Measurements from ENCODE around the gene SLC25A46. TPM values are rescaled to one million over a fixed set of nuclear protein-coding genes. Genes with fewer than 3 reads are reported as not detected.

The SLC25A46 gene
- total RNA-seq, 1 experiment from 2014 or later, result 25.9 TPM

- no peak for DNase-seq (ENCODE audit: low read depth, low spot score)
- no peak overlapping the region for H2AFZ ChIP-seq (ENCODE audit: low read depth, low read length, poor library complexity, severe bottlenecking)
- ChIA-PET CTCF (no interaction called here), RAD21 (ENCODE audit: low non-redundant PET in 1 of 2, low total read pairs in 2 of 2, uncharacterized antibody in 2 of 2, unreplicated experiment in 2 of 2) (no interaction called here), POLR2A (no interaction called here)
- no peak overlapping the region for H3K27ac ChIP-seq (ENCODE audit: low read depth, low read length)
- no peaks in the 10 kb centered on the region for H3K9me3 ChIP-seq (ENCODE audit: control insufficient read depth in 1 of 2, insufficient read depth in 1 of 2, low read depth in 1 of 2, low read length in 2 of 2)
- intact Hi-C loops (cut with micrococcal nuclease), result no loop called here
- no peaks in the 10 kb centered on the region for H3K27me3 ChIP-seq (ENCODE audit: insufficient read depth, low read length)
- H3K36me3 ChIP-seq (ENCODE audit: control insufficient read depth in 1 of 2, insufficient read depth in 2 of 2, low read length in 2 of 2), result 0 out of 4 replicates have a peak, but pooled peaks cover 0 to 2% of the 10 kb centered on the region in 2 experiments
- H3K79me2 ChIP-seq (ENCODE audit: insufficient read depth, low read length), result no peaks in the 10 kb centered on the region
- TF ChIP-seq SP1 (IDR thresholded peaks at IDR 0.05; ENCODE audit: low read depth), result no peak
- no peak for TF ChIP-seq CTCF (IDR thresholded peaks at IDR 0.05 in 2 of 3, conservative IDR thresholded peaks at IDR 0.05 in 1 of 3; ENCODE audit: borderline replicate concordance in 1 of 3, insufficient read depth in 1 of 3, low read depth in 2 of 3, low read length in 2 of 3)
- no peak for TF ChIP-seq POLR2AphosphoS5 (IDR thresholded peaks at IDR 0.05; ENCODE audit: low read depth, low read length)
- TF ChIP-seq CEBPB (IDR thresholded peaks at IDR 0.05; ENCODE audit: low read depth), result no peak
- no peak for TF ChIP-seq ATF3 (IDR thresholded peaks at IDR 0.05)
- TF ChIP-seq FOSL1 (IDR thresholded peaks at IDR 0.05; ENCODE audit: low read depth), result no peak
- no peak for TF ChIP-seq SIN3A (IDR thresholded peaks at IDR 0.05; ENCODE audit: low read depth)
- TF ChIP-seq ELF1 (IDR thresholded peaks at IDR 0.05; ENCODE audit: borderline replicate concordance, low read depth), result no peak
- TF ChIP-seq CBX3 (IDR thresholded peaks at IDR 0.05; ENCODE audit: low read depth), result no peak
- no peak for TF ChIP-seq RAD21 (IDR thresholded peaks at IDR 0.05; ENCODE audit: low read depth)
- TF ChIP-seq YY1 (IDR thresholded peaks at IDR 0.05; ENCODE audit: extremely low read depth, insufficient replicate concordance, low read depth, low read length), result no peak
- TF ChIP-seq EGR1 (IDR thresholded peaks at IDR 0.05; ENCODE audit: low read depth), result no peak
- no peak for TF ChIP-seq TCF7L2 (IDR thresholded peaks at IDR 0.05; ENCODE audit: borderline replicate concordance, extremely low read depth, insufficient read depth, insufficient read length)
- H3K9ac ChIP-seq (ENCODE audit: low read length), result no peak overlapping the region
- no peak overlapping the region for H3K4me2 ChIP-seq (ENCODE audit: low read length)
- H3K4me3 ChIP-seq (replicated peaks in 1 of 2; ENCODE audit: low read depth in 1 of 2, low read length in 2 of 2), result no peak overlapping the region
- no TSS peak for BruUV-seq (replicated peaks)
- no peaks in the 10 kb centered on the region for H3K9me2 ChIP-seq (ENCODE audit: insufficient read depth)
- H3K4me1 ChIP-seq (ENCODE audit: control insufficient read depth in 1 of 2, insufficient read depth in 2 of 2, low read length in 2 of 2), result no peaks in the 10 kb centered on the region
- no peaks in the 10 kb centered on the region for H4K20me1 ChIP-seq (ENCODE audit: insufficient read depth)
- no peak for ATAC-seq
These were observed 14.1 kb downstream of the SLC25A46 start for GRCh38 chr5:110752953-110753352.
